CD4-positive, alpha-beta memory T cell (primary cell): ENCODE results near the gene MAD1L1. TPM values are rescaled to one million over a fixed set of nuclear protein-coding genes. Genes with fewer than 3 reads are reported as not detected.

Experiments
- CTCF ChIA-PET: fragments of 350-600 bp; sonication (Branson Sonifier 250); formaldehyde crosslinking; loops from one replicate; lab custom pipeline; 2021; ENCODE audit warnings: inconsistent platforms; ENCODE audit not compliant: partially characterized antibody; lab: Charles Lee
- POLR2A ChIA-PET: fragments of 350-600 bp; sonication (Branson Sonifier 250); formaldehyde crosslinking; loops from one replicate; lab custom pipeline; 2021; ENCODE audit not compliant: partially characterized antibody; lab: Charles Lee
- DNase-seq, 5 donors: peaks; one replicate each; pipeline versions ENCODE4 v3.0.0 to v3.0.0-alpha.2; 2020 to 2022; ENCODE audit warnings: mixed read lengths in 1 of 5
- H3K27ac ChIP-seq: one replicate; pipeline ENCODE4 v1.7.0; 2013; ENCODE audit warnings: low read depth, low read length
- H3K27me3 ChIP-seq: 2 replicates; pipeline ENCODE4 v1.7.0; 2013; ENCODE audit warnings: mild to moderate bottlenecking, low read length, moderate library complexity; ENCODE audit not compliant: insufficient read depth
- H3K36me3 ChIP-seq: 2 replicates; pipeline ENCODE4 v1.7.0; 2013; ENCODE audit warnings: mild to moderate bottlenecking, low read length, moderate library complexity; ENCODE audit not compliant: insufficient read depth
- H3K4me1 ChIP-seq: 2 replicates; pipeline ENCODE4 v1.7.0; 2013; ENCODE audit warnings: mild to moderate bottlenecking, low read length, moderate library complexity; ENCODE audit not compliant: insufficient read depth
- H3K4me3 ChIP-seq, 2 donors: one replicate each; pipeline ENCODE4 v1.7.0; 2013; ENCODE audit warnings: low read length in 2 of 2, mild to moderate bottlenecking in 1 of 2
- H3K9me3 ChIP-seq, 2 donors: one replicate each; pipeline ENCODE4 v1.7.0; 2013; ENCODE audit warnings: low read length in 2 of 2, control low read depth in 1 of 2; ENCODE audit not compliant: control insufficient read depth in 1 of 2
- H3K27ac Mint-ChIP-seq, 7 donors: one replicate each; pipeline ENCODE4 v1.8.0; 2020 to 2021; ENCODE audit warnings: mixed read lengths in 7 of 7, mild to moderate bottlenecking in 6 of 7, inconsistent platforms in 3 of 7, moderate library complexity in 3 of 7
- H3K27me3 Mint-ChIP-seq, 2 donors: one replicate each; pipeline ENCODE4 v1.8.0; 2020 to 2021; ENCODE audit warnings: mixed read lengths in 2 of 2
- H3K36me3 Mint-ChIP-seq, 2 donors: one replicate each; pipeline ENCODE4 v1.8.0; 2020 to 2021; ENCODE audit warnings: mixed read lengths in 2 of 2, inconsistent platforms in 1 of 2, mild to moderate bottlenecking in 1 of 2
- H3K4me1 Mint-ChIP-seq, 4 donors: one replicate each; pipeline ENCODE4 v1.8.0; 2020 to 2021; ENCODE audit warnings: mixed read lengths in 4 of 4, mild to moderate bottlenecking in 1 of 4
- H3K4me3 Mint-ChIP-seq, 8 donors: one replicate each; pipeline ENCODE4 v1.8.0; 2020 to 2021; ENCODE audit warnings: mixed read lengths in 8 of 8, mild to moderate bottlenecking in 7 of 8, moderate library complexity in 6 of 8, inconsistent platforms in 3 of 8
- H3K9me3 Mint-ChIP-seq, 8 donors: one replicate each; pipeline ENCODE4 v1.8.0; 2020 to 2021; ENCODE audit warnings: mixed read lengths in 8 of 8, mild to moderate bottlenecking in 5 of 8, inconsistent platforms in 3 of 8, moderate library complexity in 1 of 8
- intact Hi-C: fragments of 100-400 bp; cut with micrococcal nuclease; formaldehyde crosslinking; loops from one replicate; pipeline ENCODE4 v1.15.1; 2023
- polyA plus RNA-seq, 2 donors: library from polyadenylated mRNA; unstranded; fragments of 300-500 nt; fragmentation: Illumina TruSeq; gene quantifications; one replicate each; pipeline ENCODE4 v1.2.3, GENCODE V29; 2021
- total RNA-seq, 2 experiments: library from RNA; stranded (reverse); gene quantifications; one replicate each; pipeline ENCODE4 v1.2.3, GENCODE V29; 2021

MAD1L1 gene
- total and polyA plus RNA-seq, 4 experiments from 2014 or later: 89.9 to 132 (median 110) TPM

GRCh38 chr7:2230226-2230625 is 2.5 kb downstream of the MAD1L1 start:
- peaks cover 16% of the 10 kb centered on the region for H3K36me3 ChIP-seq
- no peak overlapping the region for H3K4me3 ChIP-seq
- no peak overlapping the region for H3K27ac ChIP-seq
- DNase-seq: no peak
- peak overlapping the region in 2 of 7 donors; percentile 8 to 13 for H3K27ac Mint-ChIP-seq
- peaks cover 16 to 53% (median 33%) of the 10 kb centered on the region in 4 donors for H3K4me1 Mint-ChIP-seq
- peak overlapping the region in 5 of 8 donors; percentile 4 to 67 (median 49) for H3K4me3 Mint-ChIP-seq
- peaks cover 32% of the 10 kb centered on the region for H3K4me1 ChIP-seq
- H3K9me3 ChIP-seq: no peaks in the 10 kb centered on the region
- peaks cover 11 to 32% of the 10 kb centered on the region in 2 donors for H3K36me3 Mint-ChIP-seq
- H3K27me3 Mint-ChIP-seq: no peaks in the 10 kb centered on the region
- no peaks in the 10 kb centered on the region for H3K27me3 ChIP-seq
- CTCF ChIA-PET: no interaction called here
- no peaks in the 10 kb centered on the region for H3K9me3 Mint-ChIP-seq
- intact Hi-C loops: loop anchor here (5.0 kb wide), 1 partner anchor 288 kb away; no protein-coding TSS in a partner anchor
- POLR2A ChIA-PET: no interaction called here

- peaks cover 12 to 29% of the 10 kb centered on the region in 2 donors for H3K36me3 Mint-ChIP-seq
- H3K27me3 Mint-ChIP-seq: no peaks in the 10 kb centered on the region
- no peak overlapping the region for H3K27ac ChIP-seq
- H3K9me3 Mint-ChIP-seq: no peaks in the 10 kb centered on the region
- intact Hi-C loops: no loop called here
- H3K4me1 Mint-ChIP-seq: peaks cover 14 to 53% (median 30%) of the 10 kb centered on the region in 4 donors
- no peaks in the 10 kb centered on the region for H3K27me3 ChIP-seq
- CTCF ChIA-PET: no interaction called here
- peak overlapping the region in 3 of 7 donors; percentile 4 to 79 (median 51) for H3K27ac Mint-ChIP-seq
- POLR2A ChIA-PET: no interaction called here
- H3K4me1 ChIP-seq: peaks cover 32% of the 10 kb centered on the region
- H3K36me3 ChIP-seq: peaks cover 17% of the 10 kb centered on the region
- H3K4me3 ChIP-seq: no peak overlapping the region
- peak overlapping the region in 3 of 8 donors; percentile 7 to 55 (median 36) for H3K4me3 Mint-ChIP-seq
- no peak for DNase-seq
- H3K9me3 ChIP-seq: no peaks in the 10 kb centered on the region
Measured at GRCh38 chr7:2229467-2229866, 3.3 kb downstream of the MAD1L1 start.

GRCh38 chr7:2228921-2229320 is 3.8 kb downstream of the MAD1L1 start:
- H3K9me3 ChIP-seq: no peaks in the 10 kb centered on the region
- no peak overlapping the region for H3K4me3 ChIP-seq
- H3K9me3 Mint-ChIP-seq: no peaks in the 10 kb centered on the region
- H3K4me1 Mint-ChIP-seq: peaks cover 14 to 57% (median 30%) of the 10 kb centered on the region in 4 donors
- H3K27ac ChIP-seq: no peak overlapping the region
- H3K27me3 Mint-ChIP-seq: no peaks in the 10 kb centered on the region
- no peak overlapping the region for H3K27ac Mint-ChIP-seq
- intact Hi-C loops: no loop called here
- POLR2A ChIA-PET: no interaction called here
- DNase-seq: no peak
- H3K27me3 ChIP-seq: no peaks in the 10 kb centered on the region
- CTCF ChIA-PET: no interaction called here
- peaks cover 32% of the 10 kb centered on the region for H3K4me1 ChIP-seq
- H3K36me3 Mint-ChIP-seq: peaks cover 15 to 34% of the 10 kb centered on the region in 2 donors
- peak overlapping the region in 4 of 8 donors; percentile 15 to 51 (median 22) for H3K4me3 Mint-ChIP-seq
- H3K36me3 ChIP-seq: peaks cover 17% of the 10 kb centered on the region

- no peak overlapping the region for H3K4me3 ChIP-seq
- H3K4me3 Mint-ChIP-seq: no peak overlapping the region
- DNase-seq: no peak
- H3K27ac Mint-ChIP-seq: no peak overlapping the region
- peaks cover 26% of the 10 kb centered on the region for H3K4me1 ChIP-seq
- intact Hi-C loops: no loop called here
- peaks cover 15 to 33% of the 10 kb centered on the region in 2 donors for H3K36me3 Mint-ChIP-seq
- POLR2A ChIA-PET: no interaction called here
- H3K4me1 Mint-ChIP-seq: peaks cover 14 to 47% (median 24%) of the 10 kb centered on the region in 4 donors
- no peaks in the 10 kb centered on the region for H3K27me3 ChIP-seq
- no peaks in the 10 kb centered on the region for H3K27me3 Mint-ChIP-seq
- no peak overlapping the region for H3K27ac ChIP-seq
- no peaks in the 10 kb centered on the region for H3K9me3 ChIP-seq
- H3K9me3 Mint-ChIP-seq: no peaks in the 10 kb centered on the region
- H3K36me3 ChIP-seq: peaks cover 17% of the 10 kb centered on the region
- CTCF ChIA-PET: no interaction called here
Measured at GRCh38 chr7:2227699-2228098, 5.0 kb downstream of the MAD1L1 start.

GRCh38 chr7:2225830-2226229 is 6.9 kb downstream of the MAD1L1 start:
- no peak overlapping the region for H3K4me3 Mint-ChIP-seq
- Histone ChIP-seq H3K27ac (no peak overlapping the region), H3K36me3 (peaks cover 21% of the 10 kb centered on the region), H3K4me1 (peaks cover 13% of the 10 kb centered on the region), H3K27me3 (no peaks in the 10 kb centered on the region), H3K4me3 (no peak overlapping the region), H3K9me3 (no peaks in the 10 kb centered on the region)
- H3K4me1 Mint-ChIP-seq: peaks cover 12 to 33% (median 17%) of the 10 kb centered on the region in 4 donors
- CTCF ChIA-PET: no interaction called here
- intact Hi-C loops: no loop called here
- peak overlapping the region in 1 of 7 donors; percentile 81 for H3K27ac Mint-ChIP-seq
- no peaks in the 10 kb centered on the region for H3K9me3 Mint-ChIP-seq
- peaks cover 21 to 35% of the 10 kb centered on the region in 2 donors for H3K36me3 Mint-ChIP-seq
- H3K27me3 Mint-ChIP-seq: no peaks in the 10 kb centered on the region
- POLR2A ChIA-PET: no interaction called here
- no peak for DNase-seq

GRCh38 chr7:2225336-2225735 is 7.4 kb downstream of the MAD1L1 start:
- H3K36me3 ChIP-seq: peaks cover 21% of the 10 kb centered on the region
- no peaks in the 10 kb centered on the region for H3K9me3 ChIP-seq
- Mint-ChIP-seq H3K9me3 (no peaks in the 10 kb centered on the region), H3K27me3 (no peaks in the 10 kb centered on the region), H3K4me1 (peaks cover 9 to 29% (median 13%) of the 10 kb centered on the region in 4 donors), H3K36me3 (peaks cover 21 to 38% of the 10 kb centered on the region in 2 donors), H3K4me3 (no peak overlapping the region), H3K27ac (no peak overlapping the region)
- peaks cover 8% of the 10 kb centered on the region for H3K4me1 ChIP-seq
- POLR2A ChIA-PET: no interaction called here
- H3K27me3 ChIP-seq: no peaks in the 10 kb centered on the region
- CTCF ChIA-PET: no interaction called here
- DNase-seq: no peak
- intact Hi-C loops: no loop called here
- no peak overlapping the region for H3K27ac ChIP-seq
- H3K4me3 ChIP-seq: no peak overlapping the region

GRCh38 chr7:2224934-2225333 is 7.8 kb downstream of the MAD1L1 start:
- H3K36me3 Mint-ChIP-seq: peaks cover 21 to 38% of the 10 kb centered on the region in 2 donors
- intact Hi-C loops: no loop called here
- no peaks in the 10 kb centered on the region for H3K9me3 Mint-ChIP-seq
- peaks cover 20% of the 10 kb centered on the region for H3K36me3 ChIP-seq
- no peak for DNase-seq
- H3K4me1 ChIP-seq: peaks cover 6% of the 10 kb centered on the region
- peaks cover 5 to 24% (median 10%) of the 10 kb centered on the region in 4 donors for H3K4me1 Mint-ChIP-seq
- H3K27me3 ChIP-seq: no peaks in the 10 kb centered on the region
- no peak overlapping the region for H3K4me3 Mint-ChIP-seq
- CTCF ChIA-PET: no interaction called here
- no peaks in the 10 kb centered on the region for H3K9me3 ChIP-seq
- POLR2A ChIA-PET: no interaction called here
- no peak overlapping the region for H3K27ac ChIP-seq
- H3K27ac Mint-ChIP-seq: no peak overlapping the region
- H3K4me3 ChIP-seq: no peak overlapping the region
- no peaks in the 10 kb centered on the region for H3K27me3 Mint-ChIP-seq
